Measurements from ENCODE around the gene ZBTB7C. TPM values are rescaled to one million over a fixed set of nuclear protein-coding genes. Genes with fewer than 3 reads are reported as not detected.

ZBTB7C gene
- total RNA-seq, 1 donor from 2014 or later, result 0.11 TPM

- H3K36me3 Mint-ChIP-seq (ENCODE audit: unreplicated experiment), result no peaks in the 10 kb centered on the region
- H3K27me3 Mint-ChIP-seq (ENCODE audit: unreplicated experiment), result peaks cover 65% of the 10 kb centered on the region
- no peak overlapping the region for H3K27ac Mint-ChIP-seq (ENCODE audit: unreplicated experiment)
- TF ChIP-seq, protein P1, sequence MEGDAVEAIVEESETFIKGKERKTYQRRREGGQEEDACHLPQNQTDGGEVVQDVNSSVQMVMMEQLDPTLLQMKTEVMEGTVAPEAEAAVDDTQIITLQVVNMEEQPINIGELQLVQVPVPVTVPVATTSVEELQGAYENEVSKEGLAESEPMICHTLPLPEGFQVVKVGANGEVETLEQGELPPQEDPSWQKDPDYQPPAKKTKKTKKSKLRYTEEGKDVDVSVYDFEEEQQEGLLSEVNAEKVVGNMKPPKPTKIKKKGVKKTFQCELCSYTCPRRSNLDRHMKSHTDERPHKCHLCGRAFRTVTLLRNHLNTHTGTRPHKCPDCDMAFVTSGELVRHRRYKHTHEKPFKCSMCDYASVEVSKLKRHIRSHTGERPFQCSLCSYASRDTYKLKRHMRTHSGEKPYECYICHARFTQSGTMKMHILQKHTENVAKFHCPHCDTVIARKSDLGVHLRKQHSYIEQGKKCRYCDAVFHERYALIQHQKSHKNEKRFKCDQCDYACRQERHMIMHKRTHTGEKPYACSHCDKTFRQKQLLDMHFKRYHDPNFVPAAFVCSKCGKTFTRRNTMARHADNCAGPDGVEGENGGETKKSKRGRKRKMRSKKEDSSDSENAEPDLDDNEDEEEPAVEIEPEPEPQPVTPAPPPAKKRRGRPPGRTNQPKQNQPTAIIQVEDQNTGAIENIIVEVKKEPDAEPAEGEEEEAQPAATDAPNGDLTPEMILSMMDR (IDR thresholded peaks at IDR 0.05), result no peak
- H3K4me1 Mint-ChIP-seq (ENCODE audit: unreplicated experiment), result no peaks in the 10 kb centered on the region
- DNase-seq (ENCODE audit: extremely low spot score, unreplicated experiment), result no peak
- no peak overlapping the region for H3K4me3 Mint-ChIP-seq (ENCODE audit: unreplicated experiment)
- no peaks in the 10 kb centered on the region for H3K9me3 Mint-ChIP-seq (ENCODE audit: unreplicated experiment)
Measured at GRCh38 chr18:48354746-48355260, 54.4 kb downstream of the ZBTB7C start.

DNA sequence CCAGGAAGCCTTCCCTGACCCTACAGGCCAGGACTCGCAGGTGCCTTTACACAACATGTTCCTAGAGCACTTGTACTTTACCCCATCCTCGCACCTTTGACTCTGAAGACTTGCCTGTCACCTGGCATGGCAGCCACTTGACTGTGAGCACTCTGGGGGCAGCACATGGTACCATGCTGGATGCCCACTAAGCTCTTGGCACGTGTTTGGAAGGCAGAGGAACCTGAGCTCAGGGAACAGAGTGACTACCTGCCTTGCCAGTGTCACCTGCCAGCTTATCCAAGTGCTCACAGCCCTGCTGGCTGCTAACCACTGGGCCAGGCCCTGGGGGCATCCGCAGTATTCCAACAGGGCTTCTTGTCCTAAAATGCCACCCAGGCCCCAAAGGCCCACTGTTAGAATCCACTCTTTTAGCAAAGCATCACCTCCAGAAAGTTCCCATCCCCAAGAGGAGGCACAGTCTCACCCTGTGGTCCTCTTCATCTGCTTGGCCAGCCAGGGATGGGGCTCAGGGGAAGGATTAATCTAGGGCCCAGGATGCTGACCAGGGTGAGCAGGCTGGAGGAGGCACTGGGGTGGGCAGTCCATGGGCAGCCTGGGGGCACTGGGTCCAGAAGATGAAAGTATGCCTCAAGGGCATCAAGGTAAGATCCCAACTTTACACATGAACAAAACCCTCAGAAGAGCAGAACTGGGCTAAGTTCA, 57.0 kb downstream of the ZBTB7C start:
- Mint-ChIP-seq H3K9me3 (ENCODE audit: unreplicated experiment) (no peaks in the 10 kb centered on the region), H3K27me3 (ENCODE audit: unreplicated experiment) (peaks cover 60% of the 10 kb centered on the region), H3K4me1 (ENCODE audit: unreplicated experiment) (no peaks in the 10 kb centered on the region), H3K36me3 (ENCODE audit: unreplicated experiment) (no peaks in the 10 kb centered on the region), H3K4me3 (ENCODE audit: unreplicated experiment) (no peak overlapping the region), H3K27ac (ENCODE audit: unreplicated experiment) (no peak overlapping the region)
- TF ChIP-seq, protein P1 (IDR thresholded peaks at IDR 0.05), result no peak
- DNase-seq (ENCODE audit: extremely low spot score, unreplicated experiment), result no peak

DNA sequence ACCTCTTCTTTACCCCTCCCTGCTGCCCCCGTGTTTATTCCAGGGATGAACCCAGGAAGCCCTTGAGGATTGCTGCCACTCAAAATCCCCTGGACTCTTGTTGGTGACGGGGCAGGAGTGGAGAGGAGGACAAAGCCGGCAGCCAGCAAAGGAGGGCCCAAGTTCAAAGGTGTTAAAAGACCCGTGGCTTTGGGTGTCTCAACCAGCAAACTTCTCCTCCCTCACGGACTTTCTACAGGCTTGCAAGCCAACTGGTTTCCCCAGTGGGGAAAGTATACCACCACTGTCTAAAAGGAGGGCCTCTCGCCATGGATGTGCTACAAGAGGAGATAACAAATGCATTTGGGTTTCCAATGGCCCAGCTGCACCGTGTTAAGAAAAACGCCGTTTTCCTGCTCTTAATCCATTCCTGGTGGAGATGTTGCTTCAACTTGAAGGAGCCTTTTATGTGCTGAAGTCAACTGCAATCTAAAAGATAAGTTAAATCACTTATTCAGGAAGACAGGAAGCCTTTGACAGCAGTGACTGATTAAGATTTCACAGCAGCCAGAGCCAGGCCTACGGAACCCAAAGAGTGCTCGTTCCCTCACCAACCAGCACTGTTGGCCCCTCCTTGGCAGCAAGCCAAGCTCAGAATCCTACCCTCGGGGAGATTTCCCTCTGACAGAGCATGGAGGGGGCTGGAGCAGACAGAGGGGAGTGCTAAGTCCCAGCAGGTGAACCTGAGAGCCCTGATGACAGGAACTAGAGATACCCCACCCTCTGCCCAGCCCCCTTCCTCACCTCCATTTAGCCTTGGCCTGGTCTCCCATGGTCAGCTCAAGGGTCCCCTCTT, 57.8 kb downstream of the ZBTB7C start:
- no peak overlapping the region for H3K27ac Mint-ChIP-seq (ENCODE audit: unreplicated experiment)
- H3K27me3 Mint-ChIP-seq (ENCODE audit: unreplicated experiment), result peaks cover 55% of the 10 kb centered on the region
- no peaks in the 10 kb centered on the region for H3K9me3 Mint-ChIP-seq (ENCODE audit: unreplicated experiment)
- H3K36me3 Mint-ChIP-seq (ENCODE audit: unreplicated experiment), result no peaks in the 10 kb centered on the region
- no peak for DNase-seq (ENCODE audit: extremely low spot score, unreplicated experiment)
- TF ChIP-seq, protein P1 (IDR thresholded peaks at IDR 0.05), result no peak
- H3K4me1 Mint-ChIP-seq (ENCODE audit: unreplicated experiment), result no peaks in the 10 kb centered on the region
- no peak overlapping the region for H3K4me3 Mint-ChIP-seq (ENCODE audit: unreplicated experiment)

DNA sequence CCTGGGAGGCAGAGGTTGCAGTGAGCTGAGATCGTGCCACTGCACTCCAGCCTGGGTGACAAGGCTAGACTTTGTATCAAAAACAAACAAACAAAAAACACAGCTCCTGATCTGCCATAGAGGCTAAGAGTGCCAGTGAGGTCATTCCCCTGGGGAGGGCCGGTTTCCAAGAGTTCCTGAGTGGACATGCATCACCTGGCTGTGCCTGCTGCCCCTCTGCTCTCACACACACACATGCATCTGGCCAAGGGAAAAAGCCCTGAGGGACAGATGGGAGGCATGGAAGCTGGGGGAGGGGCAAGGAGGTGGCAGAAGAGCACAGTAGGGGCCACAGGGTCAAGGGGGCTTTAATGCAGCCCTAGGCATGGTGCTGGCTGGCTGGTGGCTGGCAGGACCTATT, 60.4 kb downstream of the ZBTB7C start:
- no peaks in the 10 kb centered on the region for H3K4me1 Mint-ChIP-seq (ENCODE audit: unreplicated experiment)
- no peak for DNase-seq (ENCODE audit: extremely low spot score, unreplicated experiment)
- no peak overlapping the region for H3K27ac Mint-ChIP-seq (ENCODE audit: unreplicated experiment)
- H3K27me3 Mint-ChIP-seq (ENCODE audit: unreplicated experiment), result peaks cover 55% of the 10 kb centered on the region
- no peaks in the 10 kb centered on the region for H3K36me3 Mint-ChIP-seq (ENCODE audit: unreplicated experiment)
- no peak overlapping the region for H3K4me3 Mint-ChIP-seq (ENCODE audit: unreplicated experiment)
- H3K9me3 Mint-ChIP-seq (ENCODE audit: unreplicated experiment), result no peaks in the 10 kb centered on the region
- TF ChIP-seq, protein P1 (IDR thresholded peaks at IDR 0.05), result no peak

- TF ChIP-seq, protein P1 (IDR thresholded peaks at IDR 0.05), result no peak
- H3K27ac Mint-ChIP-seq (ENCODE audit: unreplicated experiment), result no peak overlapping the region
- no peaks in the 10 kb centered on the region for H3K4me1 Mint-ChIP-seq (ENCODE audit: unreplicated experiment)
- H3K27me3 Mint-ChIP-seq (ENCODE audit: unreplicated experiment), result peaks cover 51% of the 10 kb centered on the region
- no peak for DNase-seq (ENCODE audit: extremely low spot score, unreplicated experiment)
- H3K4me3 Mint-ChIP-seq (ENCODE audit: unreplicated experiment), result no peak overlapping the region
- no peaks in the 10 kb centered on the region for H3K9me3 Mint-ChIP-seq (ENCODE audit: unreplicated experiment)
- no peaks in the 10 kb centered on the region for H3K36me3 Mint-ChIP-seq (ENCODE audit: unreplicated experiment)
Measured at GRCh38 chr18:48347756-48348326, 61.3 kb downstream of the ZBTB7C start.

Measured in osteocyte (in vitro differentiated cells).